Gastroesophageal sphincter (tissue), 4 donors: ENCODE measurements around the gene PARP12. TPM values are rescaled to one million over a fixed set of nuclear protein-coding genes. Genes with fewer than 3 reads are reported as not detected.

Experiments
- ATAC-seq: fragments of 150-250 bp; one replicate; pipeline ENCODE4 v1.9.1; 2016; ENCODE audit warnings: mild to moderate bottlenecking, moderate library complexity
- H3K27ac ChIP-seq, 4 donors: fragments of 200-600 bp; sonication (generic) in 3 of 4; 1 replicate in 3 of 4; 2 replicates in 1 of 4; pipeline ENCODE4 v1.5.1; 2016 to 2019
- H3K27me3 ChIP-seq: fragments of 200-600 bp; sonication (generic); one replicate; pipeline ENCODE4 v1.5.1; 2019
- H3K36me3 ChIP-seq, 2 donors: fragments of 200-600 bp; sonication (generic); one replicate each; pipeline ENCODE4 v1.5.1; 2019; ENCODE audit warnings: control low read depth in 1 of 2
- H3K4me1 ChIP-seq, 3 donors: fragments of 200-600 bp; sonication (generic); 1 replicate in 2 of 3; 2 replicates in 1 of 3; pipeline ENCODE4 v1.5.1; 2016 to 2019; ENCODE audit warnings: control low read depth in 2 of 3
- H3K4me3 ChIP-seq, 2 donors: fragments of 200-600 bp; sonication (generic); one replicate each; pipeline ENCODE4 v1.5.1; 2019; ENCODE audit warnings: mild to moderate bottlenecking in 1 of 2, moderate library complexity in 1 of 2
- H3K9me3 ChIP-seq, 3 donors: fragments of 200-600 bp; sonication (generic); one replicate each; pipeline ENCODE4 v1.5.1; 2017 to 2019; ENCODE audit warnings: control low read depth in 2 of 3
- EP300 ChIP-seq: sonication (generic); formaldehyde crosslinking; IDR thresholded peaks from one replicate; pipeline ENCODE4 v1.6.1; 2017; ENCODE audit warnings: antibody characterized with exemption, mild to moderate bottlenecking
- POLR2A ChIP-seq, 2 donors: fragments of 450-650 bp; IDR thresholded peaks; one replicate each; pipeline ENCODE4 v1.6.1; 2017; ENCODE audit warnings: antibody characterized with exemption in 2 of 2, mild to moderate bottlenecking in 2 of 2, moderate library complexity in 1 of 2
- POLR2AphosphoS5 ChIP-seq: sonication (generic); formaldehyde crosslinking; IDR thresholded peaks from one replicate; pipeline ENCODE4 v1.6.1; 2017; ENCODE audit warnings: antibody characterized with exemption
- WGBS, 2 donors: methylation state at CpG; one replicate each; pipeline ENCODE4 v1.1.5; 2018; ENCODE audit warnings: low coverage in 1 of 2; 5-methylcytosine and 5-hydroxymethylcytosine counted together
- total RNA-seq, 4 donors: library from RNA; depleted of rRNA; stranded (reverse); fragments of >200 nt; gene quantifications; one replicate each; pipeline ENCODE4 v1.1.0, GENCODE V29; 2016
- TF ChIP-seq, protein P1 (sequence below), 4 experiments: fragments of 200-600 bp in 2 of 4; fragments of 450-650 bp in 2 of 4; sonication (generic) in 1 of 4; IDR thresholded peaks; one replicate each; pipeline ENCODE4 v1.5.1; 2017 to 2019; ENCODE audit warnings: antibody characterized with exemption in 4 of 4, mild to moderate bottlenecking in 2 of 4, moderate library complexity in 2 of 4

PARP12 gene
- total RNA-seq, 4 donors from 2014 or later: 11.9 to 35.6 (median 18.1) TPM

DNA sequence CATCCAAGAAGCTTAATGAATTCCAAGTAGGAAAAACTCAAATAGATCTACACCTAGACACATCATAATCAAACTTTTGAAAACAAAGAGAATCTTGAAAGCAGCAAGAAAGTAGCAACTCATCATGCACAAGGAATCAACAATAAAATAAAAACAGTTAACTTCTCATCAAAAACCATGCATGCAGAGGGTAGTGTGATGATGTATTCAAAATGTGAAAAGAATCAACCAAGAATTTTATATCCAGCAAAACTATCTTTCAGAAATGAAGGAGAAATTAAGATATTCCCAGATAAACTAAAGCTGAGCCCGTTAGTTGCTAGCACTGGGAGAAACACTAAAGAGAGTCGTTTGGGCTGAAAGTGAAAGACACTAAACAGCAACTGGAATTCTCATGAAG lies 4.3 kb upstream of the PARP12 start:
- Histone ChIP-seq H3K27ac (no peak overlapping the region), H3K9me3 (peaks cover 0 to 30% (median 0%) of the 10 kb centered on the region in 3 donors), H3K4me3 (no peak overlapping the region), H3K4me1 (peaks cover 0 to 3% (median 3%) of the 10 kb centered on the region in 3 donors), H3K27me3 (no peaks in the 10 kb centered on the region), H3K36me3 (no peaks in the 10 kb centered on the region)
- TF ChIP-seq POLR2A (IDR thresholded peaks at IDR 0.05) (no peak), EP300 (no peak)
- TF ChIP-seq, protein P1, sequence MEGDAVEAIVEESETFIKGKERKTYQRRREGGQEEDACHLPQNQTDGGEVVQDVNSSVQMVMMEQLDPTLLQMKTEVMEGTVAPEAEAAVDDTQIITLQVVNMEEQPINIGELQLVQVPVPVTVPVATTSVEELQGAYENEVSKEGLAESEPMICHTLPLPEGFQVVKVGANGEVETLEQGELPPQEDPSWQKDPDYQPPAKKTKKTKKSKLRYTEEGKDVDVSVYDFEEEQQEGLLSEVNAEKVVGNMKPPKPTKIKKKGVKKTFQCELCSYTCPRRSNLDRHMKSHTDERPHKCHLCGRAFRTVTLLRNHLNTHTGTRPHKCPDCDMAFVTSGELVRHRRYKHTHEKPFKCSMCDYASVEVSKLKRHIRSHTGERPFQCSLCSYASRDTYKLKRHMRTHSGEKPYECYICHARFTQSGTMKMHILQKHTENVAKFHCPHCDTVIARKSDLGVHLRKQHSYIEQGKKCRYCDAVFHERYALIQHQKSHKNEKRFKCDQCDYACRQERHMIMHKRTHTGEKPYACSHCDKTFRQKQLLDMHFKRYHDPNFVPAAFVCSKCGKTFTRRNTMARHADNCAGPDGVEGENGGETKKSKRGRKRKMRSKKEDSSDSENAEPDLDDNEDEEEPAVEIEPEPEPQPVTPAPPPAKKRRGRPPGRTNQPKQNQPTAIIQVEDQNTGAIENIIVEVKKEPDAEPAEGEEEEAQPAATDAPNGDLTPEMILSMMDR (IDR thresholded peaks at IDR 0.05): no peak
- WGBS, 2 donors: 43 to 75% methylated on average over 2 of the region's 2 CpGs
- no peak for ATAC-seq

DNA sequence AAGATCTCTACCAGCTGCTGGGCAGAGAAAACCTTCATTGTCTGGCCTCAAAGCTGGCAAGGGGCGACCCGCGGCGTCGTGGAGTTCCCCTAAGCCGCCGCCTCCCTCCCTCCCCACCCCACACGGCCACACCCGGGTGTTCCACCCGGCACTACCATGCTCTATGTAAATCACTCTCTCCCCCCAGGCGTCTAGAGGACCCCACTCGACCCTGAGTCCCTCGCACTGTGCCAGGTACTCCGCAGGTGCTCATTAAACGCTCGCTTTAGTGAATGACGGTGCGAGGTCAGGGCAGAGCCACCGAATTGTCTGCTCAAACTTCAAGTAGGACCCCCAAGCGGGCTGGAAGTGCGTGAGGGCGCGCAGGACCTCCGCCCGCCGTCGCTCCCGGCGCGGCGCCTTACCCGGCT lies 628 bp downstream of the PARP12 start:
- Histone ChIP-seq H3K9me3 (peaks cover 0 to 16% (median 0%) of the 10 kb centered on the region in 3 donors), H3K27ac (peak overlapping the region; percentile 10 to 94 (median 90)), H3K36me3 (peaks cover 0 to 10% of the 10 kb centered on the region in 2 donors), H3K27me3 (no peaks in the 10 kb centered on the region), H3K4me3 (peak overlapping the region; percentile 51 to 84), H3K4me1 (peaks cover 0 to 39% (median 15%) of the 10 kb centered on the region in 3 donors)
- peak; percentile 19 for ATAC-seq
- WGBS, 2 donors: 0% methylated on average over 3 of the region's 32 CpGs; no CpG with 5 or more reads in 1 of the 2 donors
- TF ChIP-seq EP300 (no peak), POLR2AphosphoS5 (no peak), POLR2A (IDR thresholded peaks at IDR 0.05) (no peak)
- TF ChIP-seq, protein P1 (IDR thresholded peaks at IDR 0.05): no peak

DNA sequence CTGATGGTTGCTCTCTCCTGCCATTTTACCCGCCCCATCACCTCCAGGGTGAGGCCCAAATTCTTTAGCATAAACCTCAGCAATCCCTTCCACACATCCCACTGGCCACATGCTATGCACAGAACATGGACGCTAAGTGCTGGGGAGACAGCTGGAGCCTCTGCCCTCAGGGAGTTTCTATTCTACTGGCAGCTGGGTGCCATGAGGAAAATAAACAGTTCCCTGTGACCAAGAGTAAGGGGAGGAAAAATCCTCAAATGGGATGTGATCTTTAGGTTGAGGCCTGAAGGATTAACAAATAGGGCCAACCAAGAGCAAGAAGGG lies 1.2 kb downstream of the PARP12 start:
- ATAC-seq: no peak
- H3K27ac ChIP-seq: peak overlapping the region in 3 of 4 donors; percentile 89 to 94 (median 91)
- peaks cover 0 to 16% of the 10 kb centered on the region in 2 donors for H3K36me3 ChIP-seq
- H3K4me1 ChIP-seq: peaks cover 0 to 39% (median 15%) of the 10 kb centered on the region in 3 donors
- 100% methylated on average over 2 of the region's 2 CpGs; no CpG with 5 or more reads in 1 of the 2 donors for WGBS, 2 donors
- H3K9me3 ChIP-seq: peaks cover 0 to 10% (median 0%) of the 10 kb centered on the region in 3 donors
- no peaks in the 10 kb centered on the region for H3K27me3 ChIP-seq
- TF ChIP-seq POLR2A (IDR thresholded peaks at IDR 0.05) (no peak), POLR2AphosphoS5 (no peak), EP300 (no peak)
- TF ChIP-seq, protein P1 (IDR thresholded peaks at IDR 0.05): no peak
- peak overlapping the region; percentile 51 to 84 for H3K4me3 ChIP-seq

DNA sequence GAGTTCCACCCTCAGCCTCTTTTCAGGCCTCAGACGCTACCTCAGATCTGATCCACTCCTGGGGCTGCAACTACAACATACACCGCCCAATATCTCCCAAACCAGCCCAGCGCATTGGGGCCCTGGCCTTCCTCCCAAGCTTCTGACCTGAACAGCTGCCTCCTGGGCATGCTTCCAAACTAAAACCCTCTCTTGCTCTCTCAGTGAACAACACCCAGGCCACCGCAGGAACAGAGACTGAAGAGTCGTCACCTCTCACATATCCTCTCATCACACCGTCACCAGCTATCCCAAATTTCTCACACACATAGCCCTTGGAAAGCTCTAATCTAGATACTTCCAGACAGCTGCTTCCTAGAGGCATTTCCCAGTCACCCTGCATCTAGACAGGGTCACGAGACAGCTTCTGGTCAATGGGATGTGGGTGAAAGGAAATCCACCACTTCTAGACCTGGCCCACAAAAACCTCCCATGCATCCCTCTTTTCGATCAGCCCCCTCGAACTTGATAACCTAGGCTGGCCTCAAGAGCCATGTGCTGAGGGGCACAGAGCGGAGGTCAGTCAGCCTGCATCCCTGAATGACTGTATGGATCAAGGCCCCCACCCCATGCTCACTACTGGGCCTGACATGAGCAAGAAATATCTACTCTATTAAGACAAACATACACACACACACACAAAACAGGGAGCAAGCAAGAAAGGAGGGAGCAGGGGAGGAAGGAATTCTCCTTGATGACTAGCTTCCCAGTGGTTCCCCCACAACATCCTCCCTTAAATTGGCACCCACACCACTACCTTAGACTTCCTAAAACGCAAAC lies 1.8 kb downstream of the PARP12 start:
- WGBS, 2 donors: 62 to 83% methylated on average over 3 to 8 of the region's 11 CpGs
- peak overlapping the region in 1 of 2 donors; percentile 84 for H3K4me3 ChIP-seq
- ATAC-seq: no peak

More for the DNA sequence above, 1.8 kb downstream of the PARP12 start:
- Histone ChIP-seq H3K36me3 (peaks cover 0 to 20% of the 10 kb centered on the region in 2 donors), H3K27ac (peak overlapping the region in 3 of 4 donors; percentile 89 to 94 (median 91)), H3K4me1 (peaks cover 0 to 39% (median 15%) of the 10 kb centered on the region in 3 donors), H3K9me3 (peaks cover 0 to 6% (median 0%) of the 10 kb centered on the region in 3 donors), H3K27me3 (no peaks in the 10 kb centered on the region)
- no peak for TF ChIP-seq POLR2AphosphoS5
- TF ChIP-seq, protein P1 (IDR thresholded peaks at IDR 0.05): no peak
- TF ChIP-seq EP300: no peak
- no peak for TF ChIP-seq POLR2A (IDR thresholded peaks at IDR 0.05)
